B cell (primary cell): ENCODE measurements around the gene OR2T34. TPM values are rescaled to one million over a fixed set of nuclear protein-coding genes. Genes with fewer than 3 reads are reported as not detected.

Experiments
- ATAC-seq: fragments of 200-7000 bp; cut with Tn5 transposase; one replicate; pipeline ENCODE4 v1.10.0; 2021; ENCODE audit warnings: low read depth, mild to moderate bottlenecking, moderate number of reproducible peaks, moderate library complexity
- CTCF ChIA-PET: fragments of 350-600 bp; sonication (Branson Sonifier 250); formaldehyde crosslinking; loops from one replicate; lab custom pipeline; 2021; ENCODE audit warnings: antibody characterized with exemption, inconsistent platforms; lab: Charles Lee
- POLR2A ChIA-PET: fragments of 350-600 bp; sonication (Branson Sonifier 250); formaldehyde crosslinking; loops from one replicate; lab custom pipeline; 2021; ENCODE audit warnings: antibody characterized with exemption; lab: Charles Lee
- DNase-seq: peaks from one replicate; pipeline ENCODE4 v3.0.0; 2013
- H2AFZ ChIP-seq: 2 replicates; pipeline ENCODE4 v1.6.1; 2012; ENCODE audit warnings: mild to moderate bottlenecking, low read depth, low read length; ENCODE audit not compliant: insufficient read depth, poor library complexity, severe bottlenecking
- H3K27ac ChIP-seq, 2 donors: 1 replicate in 1 of 2; 2 replicates in 1 of 2; pipeline ENCODE4 v1.5.1; 2012 to 2013; ENCODE audit warnings: low read length in 2 of 2, mild to moderate bottlenecking in 2 of 2, moderate library complexity in 1 of 2
- H3K27me3 ChIP-seq, 4 experiments: fragments of 200-600 bp in 1 of 4; sonication (generic) in 1 of 4; replicated peaks in 1 of 4; 1 replicate in 2 of 4; 2 replicates in 2 of 4; pipeline versions ENCODE4 v1.6.1 to v1.7.0; 2013 to 2016; ENCODE audit warnings: low read length in 3 of 4, mild to moderate bottlenecking in 2 of 4, mixed read lengths in 1 of 4, moderate library complexity in 1 of 4; ENCODE audit not compliant: insufficient read depth in 4 of 4, control insufficient read depth in 3 of 4; ENCODE audit errors: control extremely low read depth in 1 of 4
- H3K36me3 ChIP-seq, 2 experiments: replicated peaks in 1 of 2; 1 replicate in 1 of 2; 2 replicates in 1 of 2; pipeline versions ENCODE4 v1.6.1 to v1.7.1; 2013; ENCODE audit warnings: low read length in 1 of 2; ENCODE audit not compliant: insufficient read depth in 2 of 2, control insufficient read depth in 1 of 2; ENCODE audit errors: control extremely low read depth in 1 of 2, extremely low read depth in 1 of 2
- H3K4me1 ChIP-seq, 2 donors: fragments of 200-600 bp in 1 of 2; sonication (generic) in 1 of 2; 1 replicate in 1 of 2; 2 replicates in 1 of 2; pipeline versions ENCODE4 v1.5.1 to v1.6.1; 2013 to 2017; ENCODE audit warnings: low read length in 2 of 2; ENCODE audit not compliant: control insufficient read depth in 2 of 2, insufficient read depth in 2 of 2
- H3K4me2 ChIP-seq: replicated peaks from 2 replicates; pipeline ENCODE3; 2012; ENCODE audit warnings: mild to moderate bottlenecking, low read depth, low read length; ENCODE audit not compliant: poor library complexity, severe bottlenecking
- H3K4me3 ChIP-seq, 5 experiments: fragments of 200-600 bp in 1 of 5; sonication (generic) in 1 of 5; 1 replicate in 3 of 5; 2 replicates in 2 of 5; pipeline versions ENCODE4 v1.5.1 to v1.7.0; 2011 to 2016; ENCODE audit warnings: low read length in 4 of 5, mild to moderate bottlenecking in 4 of 5, low read depth in 2 of 5, control low read depth in 1 of 5, moderate library complexity in 1 of 5; ENCODE audit not compliant: insufficient read depth in 1 of 5; ENCODE audit errors: control extremely low read depth in 1 of 5, extremely low read depth in 1 of 5
- H3K79me2 ChIP-seq: fragments of 200-600 bp; sonication (generic); one replicate; pipeline ENCODE4 v1.6.0; 2016; ENCODE audit warnings: low read length; ENCODE audit not compliant: control insufficient read depth, insufficient read depth
- H3K9ac ChIP-seq: fragments of 200-600 bp; sonication (generic); 2 replicates; pipeline ENCODE4 v1.6.1; 2017; ENCODE audit warnings: mild to moderate bottlenecking, low read length, moderate library complexity
- H3K9me3 ChIP-seq, 3 donors: one replicate each; pipeline versions ENCODE4 v1.6.1 to v1.7.1; 2013; ENCODE audit warnings: low read length in 2 of 3; ENCODE audit not compliant: control insufficient read depth in 2 of 3, insufficient read depth in 1 of 3; ENCODE audit errors: control extremely low read depth in 1 of 3
- H4K20me1 ChIP-seq: 2 replicates; pipeline ENCODE4 v1.6.0; 2012; ENCODE audit warnings: mild to moderate bottlenecking, low read length; ENCODE audit not compliant: insufficient read depth, control insufficient read depth, poor library complexity, severe bottlenecking
- H3K27ac Mint-ChIP-seq: one replicate; pipeline ENCODE4 v1.8.0; 2021; ENCODE audit warnings: mixed read lengths
- H3K27me3 Mint-ChIP-seq: one replicate; pipeline ENCODE4 v1.8.0; 2021; ENCODE audit warnings: mixed read lengths
- H3K4me1 Mint-ChIP-seq: one replicate; pipeline ENCODE4 v1.8.0; 2021; ENCODE audit warnings: mixed read lengths
- H3K4me3 Mint-ChIP-seq: one replicate; pipeline ENCODE4 v1.8.0; 2021; ENCODE audit warnings: mixed read lengths
- H3K9me3 Mint-ChIP-seq: one replicate; pipeline ENCODE4 v1.8.0; 2022; ENCODE audit warnings: mixed read lengths; ENCODE audit not compliant: insufficient read depth
- EZH2 ChIP-seq: IDR thresholded peaks from 2 replicates; pipeline ENCODE4 v1.6.1; 2012; ENCODE audit warnings: borderline replicate concordance, low read depth, mild to moderate bottlenecking, moderate library complexity, low read length; ENCODE audit not compliant: insufficient read depth, poor library complexity, severe bottlenecking
- WGBS: methylation state at CpG from one replicate; pipeline ENCODE4 v1.1.5; 2013; ENCODE audit warnings: missing lambda C conversion rate; ENCODE audit not compliant: insufficient coverage; 5-methylcytosine and 5-hydroxymethylcytosine counted together
- intact Hi-C: fragments of 100-400 bp; cut with micrococcal nuclease; formaldehyde crosslinking; loops from one replicate; pipeline ENCODE4 v1.10.0; 2022
- polyA plus RNA-seq: library from polyadenylated mRNA; depleted of rRNA; stranded (reverse); fragments of >200 nt; gene quantifications from 2 replicates; pipeline ENCODE4 v1.2.3, GENCODE V29; 2012
- total RNA-seq, 2 donors: library from RNA; stranded (reverse); fragments of 120-200 nt in 1 of 2; gene quantifications; 1 replicate in 1 of 2; 2 replicates in 1 of 2; pipeline versions ENCODE4 v1.2.3 to v1.2.4, GENCODE V29; 2013 to 2022
- TF ChIP-seq, protein P1 (sequence below): fragments of 200-600 bp; IDR thresholded peaks from one replicate; pipeline ENCODE4 v1.8.0; 2022; ENCODE audit warnings: antibody characterized with exemption, mild to moderate bottlenecking

The OR2T34 gene
- total and polyA plus RNA-seq, 2 donors (not counting 1 experiment from before 2014, with no cell fraction given), result 0.28 to 1.7 TPM

DNA sequence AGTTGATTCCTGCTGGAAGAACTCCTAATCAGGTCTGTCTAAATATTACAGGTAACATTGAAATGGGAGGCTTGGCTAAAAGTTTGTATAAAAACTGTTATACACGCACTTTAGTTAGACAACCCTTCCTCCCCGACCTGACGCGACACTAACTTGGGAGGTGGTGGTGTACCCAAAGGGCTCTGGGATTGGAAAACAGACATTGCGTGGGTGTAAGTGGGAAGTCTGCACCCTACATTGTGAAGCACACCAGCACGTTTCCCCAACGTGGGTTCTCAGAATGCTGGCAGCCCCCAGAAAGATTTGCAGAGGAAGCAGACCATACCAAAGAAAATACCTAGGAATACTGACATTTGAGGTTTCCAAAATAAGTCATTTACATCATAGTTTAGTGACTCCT lies 43.6 kb upstream of the OR2T34 start:
- H3K4me2 ChIP-seq, result no peak overlapping the region
- no peak overlapping the region for H2AFZ ChIP-seq
- H3K27ac Mint-ChIP-seq, result no peak overlapping the region
- H3K9ac ChIP-seq, result no peak overlapping the region
- no peak for TF ChIP-seq EZH2
- TF ChIP-seq, protein P1, sequence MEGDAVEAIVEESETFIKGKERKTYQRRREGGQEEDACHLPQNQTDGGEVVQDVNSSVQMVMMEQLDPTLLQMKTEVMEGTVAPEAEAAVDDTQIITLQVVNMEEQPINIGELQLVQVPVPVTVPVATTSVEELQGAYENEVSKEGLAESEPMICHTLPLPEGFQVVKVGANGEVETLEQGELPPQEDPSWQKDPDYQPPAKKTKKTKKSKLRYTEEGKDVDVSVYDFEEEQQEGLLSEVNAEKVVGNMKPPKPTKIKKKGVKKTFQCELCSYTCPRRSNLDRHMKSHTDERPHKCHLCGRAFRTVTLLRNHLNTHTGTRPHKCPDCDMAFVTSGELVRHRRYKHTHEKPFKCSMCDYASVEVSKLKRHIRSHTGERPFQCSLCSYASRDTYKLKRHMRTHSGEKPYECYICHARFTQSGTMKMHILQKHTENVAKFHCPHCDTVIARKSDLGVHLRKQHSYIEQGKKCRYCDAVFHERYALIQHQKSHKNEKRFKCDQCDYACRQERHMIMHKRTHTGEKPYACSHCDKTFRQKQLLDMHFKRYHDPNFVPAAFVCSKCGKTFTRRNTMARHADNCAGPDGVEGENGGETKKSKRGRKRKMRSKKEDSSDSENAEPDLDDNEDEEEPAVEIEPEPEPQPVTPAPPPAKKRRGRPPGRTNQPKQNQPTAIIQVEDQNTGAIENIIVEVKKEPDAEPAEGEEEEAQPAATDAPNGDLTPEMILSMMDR, result no peak
- intact Hi-C loops, result loop anchor here (10.0 kb wide), 1 partner anchor 373 kb away; no protein-coding TSS in a partner anchor
- peaks cover 4% of the 10 kb centered on the region for H3K79me2 ChIP-seq
- WGBS, result 83% methylated on average over 6 of the region's 7 CpGs
- no peak overlapping the region for H3K4me3 Mint-ChIP-seq
- peaks cover 10% of the 10 kb centered on the region for H3K4me1 Mint-ChIP-seq
- ChIA-PET CTCF (interaction anchor here (1.0 to 15.1 kb wide), 5 partner anchors 68 to 214 kb away, joined by 4 to 315 read pairs (median 5); no protein-coding TSS in a partner anchor), POLR2A (no interaction called here)
- H3K36me3 ChIP-seq, result no peaks in the 10 kb centered on the region
- no peak overlapping the region for H3K27ac ChIP-seq
- DNase-seq (no peak), ATAC-seq (no peak)
- no peaks in the 10 kb centered on the region for H4K20me1 ChIP-seq
- peaks cover 6% of the 10 kb centered on the region in 2 donors for H3K4me1 ChIP-seq
- H3K27me3 Mint-ChIP-seq, result no peaks in the 10 kb centered on the region
- no peaks in the 10 kb centered on the region for H3K9me3 Mint-ChIP-seq
- no peak overlapping the region for H3K4me3 ChIP-seq
- no peaks in the 10 kb centered on the region for H3K9me3 ChIP-seq
- no peaks in the 10 kb centered on the region for H3K27me3 ChIP-seq

DNA sequence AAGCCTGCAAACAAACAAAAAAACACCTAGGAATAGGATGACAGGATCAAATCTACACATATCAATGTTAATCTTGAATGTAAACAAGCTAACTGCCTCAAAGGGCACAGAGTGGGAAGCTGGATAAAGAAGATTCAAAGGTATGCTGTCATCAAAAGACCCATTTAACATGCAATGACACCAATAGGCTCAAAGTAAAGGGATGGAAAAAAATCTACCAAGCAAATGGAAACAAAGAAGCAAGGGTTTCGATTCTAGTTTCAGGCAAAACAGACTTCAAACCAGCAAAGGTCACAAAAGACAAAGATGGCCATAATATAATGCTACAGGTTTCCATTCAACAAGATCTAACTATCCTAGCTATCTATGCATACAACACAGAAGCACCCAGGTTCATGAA lies 39.2 kb upstream of the OR2T34 start:
- Histone ChIP-seq H3K4me2 (no peak overlapping the region), H3K27me3 (no peaks in the 10 kb centered on the region), H3K9ac (no peak overlapping the region), H3K4me3 (no peak overlapping the region), H3K27ac (no peak overlapping the region), H4K20me1 (no peaks in the 10 kb centered on the region), H2AFZ (no peak overlapping the region), H3K9me3 (no peaks in the 10 kb centered on the region), H3K36me3 (no peaks in the 10 kb centered on the region), H3K79me2 (peaks cover 4% of the 10 kb centered on the region), H3K4me1 (no peaks in the 10 kb centered on the region)
- no peaks in the 10 kb centered on the region for H3K4me1 Mint-ChIP-seq
- DNase-seq (no peak), ATAC-seq (no peak)
- CTCF ChIA-PET, result interaction anchor here (0.8 to 15.1 kb wide), 5 partner anchors 8 to 192 kb away, joined by 3 to 315 read pairs (median 5); no protein-coding TSS in a partner anchor
- WGBS, result no CpG with 5 or more reads among the region's 1 CpG
- intact Hi-C loops, result loop anchor here (10.0 kb wide), 1 partner anchor 369 kb away; no protein-coding TSS in a partner anchor
- no peak overlapping the region for H3K4me3 Mint-ChIP-seq
- no peak overlapping the region for H3K27ac Mint-ChIP-seq
- H3K9me3 Mint-ChIP-seq, result no peaks in the 10 kb centered on the region
- no peak for TF ChIP-seq EZH2
- H3K27me3 Mint-ChIP-seq, result no peaks in the 10 kb centered on the region
- POLR2A ChIA-PET, result interaction anchor here (0.6 kb wide), 1 partner anchor 206 kb away, joined by 4 read pairs; no protein-coding TSS in a partner anchor
